GM18951 (cell line): ENCODE measurements around the gene PKP2.
A peak's percentile ranks its signal among the peaks of the same experiment; 100 is the strongest.

ENCODE experiments used
- POLR2A ChIP-seq: IDR thresholded peaks from 4 replicates; pipeline ENCODE4 v1.6.1; 2011; ENCODE audit warnings: mild to moderate bottlenecking; ENCODE audit not compliant: insufficient read length, insufficient read depth; ENCODE audit errors: extremely low read depth
- in situ Hi-C: fragments of 300-500 bp; cut with MboI; formaldehyde crosslinking; loops from one replicate; pipeline ENCODE4 v1.12.0; 2022; ENCODE audit warnings: low sequenced_read_pairs, mixed read lengths, inconsistent platforms; ENCODE audit not compliant: unreplicated experiment

PKP2 gene

GRCh38 chr12:32757157-32757556 lies 139.4 kb downstream of the PKP2 start:
- in situ Hi-C loops, result loop anchor here (10.0 to 25.0 kb wide), 2 partner anchors 302 to 1255 kb away; partner anchors contain the start of gene ALG10
- no peak for TF ChIP-seq POLR2A

- in situ Hi-C loops, result loop anchor here (10.0 to 25.0 kb wide), 2 partner anchors 302 to 1256 kb away; partner anchors contain the start of gene ALG10
- no peak for TF ChIP-seq POLR2A
These were observed 140.0 kb downstream of the PKP2 start for GRCh38 chr12:32756476-32757066.

GRCh38 chr12:32755654-32756475 lies 140.7 kb downstream of the PKP2 start, which contains the start of gene YARS2:
Gene YARS2 (minus strand): TSS chr12:32755897. CDS start chr12:32755874, 23 bp downstream.
- TF ChIP-seq POLR2A, result peak; percentile 88
- in situ Hi-C loops, result loop anchor here (10.0 to 25.0 kb wide), 2 partner anchors 301 to 1256 kb away; partner anchors contain the start of gene ALG10

GRCh38 chr12:32755051-32755653 lies 141.4 kb downstream of the PKP2 start:
- in situ Hi-C loops, result loop anchor here (10.0 to 25.0 kb wide), 2 partner anchors 300 to 1257 kb away; partner anchors contain the start of gene ALG10
- no peak for TF ChIP-seq POLR2A

GRCh38 chr12:32754111-32754510 lies 142.5 kb downstream of the PKP2 start:
- TF ChIP-seq POLR2A, result no peak
- in situ Hi-C loops, result loop anchor here (10.0 to 25.0 kb wide), 2 partner anchors 299 to 1258 kb away; partner anchors contain the start of gene ALG10

GRCh38 chr12:32753605-32754004 lies 143.0 kb downstream of the PKP2 start:
- in situ Hi-C loops, result loop anchor here (10.0 to 25.0 kb wide), 2 partner anchors 299 to 1259 kb away; partner anchors contain the start of gene ALG10

GRCh38 chr12:32743264-32743663 lies 153.3 kb downstream of the PKP2 start:
- no peak for TF ChIP-seq POLR2A
- in situ Hi-C loops, result loop anchor here (10.0 kb wide), 1 partner anchor 1088 kb away; the partner anchor contains the start of gene ETFBKMT

More at GRCh38 chr12:32753605-32754004, 143.0 kb downstream of the PKP2 start:
- TF ChIP-seq POLR2A, result no peak

- TF ChIP-seq POLR2A, result no peak
- in situ Hi-C loops, result loop anchor here (10.0 kb wide), 1 partner anchor 1087 kb away; the partner anchor contains the start of gene ETFBKMT
These were observed 154.4 kb downstream of the PKP2 start for GRCh38 chr12:32742133-32742532.
